Measurements from ENCODE around the gene SIT1. TPM values are rescaled to one million over a fixed set of nuclear protein-coding genes. Genes with fewer than 3 reads are reported as not detected.

The SIT1 gene
- total RNA-seq, 2 experiments from 2014 or later, result 18.4 to 19.2 TPM

DNA sequence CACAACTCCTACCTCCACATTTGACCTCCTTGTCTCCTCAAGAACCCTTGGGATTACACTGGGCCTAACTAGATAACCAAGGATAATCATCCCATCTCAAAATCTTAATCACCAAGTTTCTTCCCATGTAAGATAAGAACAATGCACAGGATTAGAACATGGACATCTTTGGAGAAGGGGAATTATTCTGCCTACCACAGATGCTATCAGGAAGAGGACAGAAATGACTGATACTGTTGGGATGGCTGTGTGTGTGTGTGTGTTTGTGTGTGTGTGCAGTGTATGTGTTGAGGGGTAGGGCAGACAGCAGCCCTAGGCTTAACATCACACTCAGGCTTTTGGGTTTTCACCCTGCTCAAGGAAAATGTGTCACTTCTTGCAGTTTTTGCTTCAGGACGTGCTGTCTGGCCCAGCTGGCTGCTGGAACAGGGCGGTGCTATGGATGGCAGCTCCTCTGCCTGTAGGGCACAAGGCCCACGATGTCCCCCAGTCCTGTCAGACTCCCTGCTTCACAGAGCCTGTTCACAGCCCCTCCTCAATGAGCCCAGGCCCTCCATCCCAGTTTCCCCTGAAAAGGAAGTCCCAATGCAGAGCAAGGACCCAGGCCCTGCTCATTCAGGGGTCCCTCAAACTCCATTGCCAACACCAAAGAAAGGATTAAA, 30.7 kb upstream of the SIT1 start:
- CTCF ChIA-PET, result no interaction called here
- H3K4me1 Mint-ChIP-seq (ENCODE audit: low read depth), result peaks cover 2% of the 10 kb centered on the region
- DNase-seq (no peak), ATAC-seq (ENCODE audit: poor library complexity) (no peak)
- peaks cover under 1% of the 10 kb centered on the region for H3K4me1 ChIP-seq (ENCODE audit: insufficient read depth, low read length)
- no peaks in the 10 kb centered on the region for H3K9me3 Mint-ChIP-seq
- H3K27me3 ChIP-seq (ENCODE audit: control insufficient read depth in 1 of 2, insufficient read depth in 2 of 2, low read length in 2 of 2), result no peaks in the 10 kb centered on the region
- H3K27me3 Mint-ChIP-seq, result peaks cover 1% of the 10 kb centered on the region
- no peak overlapping the region for H3K27ac Mint-ChIP-seq
- intact Hi-C loops (cut with DNase I, micrococcal nuclease), result no loop called here
- H3K36me3 Mint-ChIP-seq (ENCODE audit: low read depth), result no peaks in the 10 kb centered on the region
- no peak overlapping the region for H3K4me3 Mint-ChIP-seq
- TF ChIP-seq, protein P1, sequence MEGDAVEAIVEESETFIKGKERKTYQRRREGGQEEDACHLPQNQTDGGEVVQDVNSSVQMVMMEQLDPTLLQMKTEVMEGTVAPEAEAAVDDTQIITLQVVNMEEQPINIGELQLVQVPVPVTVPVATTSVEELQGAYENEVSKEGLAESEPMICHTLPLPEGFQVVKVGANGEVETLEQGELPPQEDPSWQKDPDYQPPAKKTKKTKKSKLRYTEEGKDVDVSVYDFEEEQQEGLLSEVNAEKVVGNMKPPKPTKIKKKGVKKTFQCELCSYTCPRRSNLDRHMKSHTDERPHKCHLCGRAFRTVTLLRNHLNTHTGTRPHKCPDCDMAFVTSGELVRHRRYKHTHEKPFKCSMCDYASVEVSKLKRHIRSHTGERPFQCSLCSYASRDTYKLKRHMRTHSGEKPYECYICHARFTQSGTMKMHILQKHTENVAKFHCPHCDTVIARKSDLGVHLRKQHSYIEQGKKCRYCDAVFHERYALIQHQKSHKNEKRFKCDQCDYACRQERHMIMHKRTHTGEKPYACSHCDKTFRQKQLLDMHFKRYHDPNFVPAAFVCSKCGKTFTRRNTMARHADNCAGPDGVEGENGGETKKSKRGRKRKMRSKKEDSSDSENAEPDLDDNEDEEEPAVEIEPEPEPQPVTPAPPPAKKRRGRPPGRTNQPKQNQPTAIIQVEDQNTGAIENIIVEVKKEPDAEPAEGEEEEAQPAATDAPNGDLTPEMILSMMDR (IDR thresholded peaks at IDR 0.05), result no peak
- no peaks in the 10 kb centered on the region for H3K36me3 ChIP-seq (ENCODE audit: insufficient read depth, low read length)
- POLR2A ChIA-PET, result interaction anchor here (0.9 kb wide), 1 partner anchor 10 kb away, joined by 3 read pairs; no protein-coding TSS in a partner anchor
- H3K27ac ChIP-seq (ENCODE audit: low read depth in 1 of 2, low read length in 2 of 2), result no peak overlapping the region
- H3K4me3 ChIP-seq (ENCODE audit: low read length), result no peak overlapping the region
- no peaks in the 10 kb centered on the region for H3K9me3 ChIP-seq (ENCODE audit: control insufficient read depth in 1 of 2, insufficient read depth in 1 of 2, low read length in 2 of 2)

DNA sequence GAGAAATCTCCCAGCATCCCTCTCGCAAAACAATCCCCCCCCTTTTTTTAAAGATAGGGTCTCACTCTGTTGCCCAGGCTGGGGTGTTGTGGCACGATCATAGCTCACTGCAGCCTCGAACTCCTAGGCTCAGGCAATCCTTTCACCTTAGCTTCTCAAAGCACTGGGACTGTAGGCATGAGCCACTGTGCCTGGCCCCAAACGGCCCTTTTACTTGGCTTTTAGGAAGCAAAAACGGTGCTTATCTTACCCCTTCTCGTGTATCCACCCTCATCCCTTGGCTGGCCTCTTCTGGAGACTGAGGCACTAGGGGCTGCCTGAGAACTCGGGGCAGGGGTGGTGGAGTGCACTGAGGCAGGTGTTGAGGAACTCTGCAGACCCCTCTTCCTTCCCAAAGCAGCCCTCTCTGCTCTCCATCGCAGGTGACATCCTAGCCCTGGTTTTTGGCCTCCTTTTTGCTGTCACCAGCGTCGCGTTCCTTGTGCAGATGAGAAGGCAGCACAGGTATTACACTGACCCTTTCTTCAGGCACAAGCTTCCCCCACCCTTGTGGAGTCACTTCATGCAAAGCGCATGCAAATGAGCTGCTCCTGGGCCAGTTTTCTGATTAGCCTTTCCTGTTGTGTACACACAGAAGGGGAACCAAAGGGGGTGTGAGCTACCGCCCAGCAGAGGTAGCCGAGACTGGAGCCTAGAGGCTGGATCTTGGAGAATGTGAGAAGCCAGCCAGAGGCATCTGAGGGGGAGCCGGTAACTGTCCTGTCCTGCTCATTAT, 29.8 kb upstream of the SIT1 start:
- no peaks in the 10 kb centered on the region for H3K9me3 ChIP-seq (ENCODE audit: control insufficient read depth in 1 of 2, insufficient read depth in 1 of 2, low read length in 2 of 2)
- no peaks in the 10 kb centered on the region for H3K36me3 ChIP-seq (ENCODE audit: insufficient read depth, low read length)
- H3K9me3 Mint-ChIP-seq, result no peaks in the 10 kb centered on the region
- TF ChIP-seq, protein P1 (IDR thresholded peaks at IDR 0.05), result no peak
- POLR2A ChIA-PET, result interaction anchor here (0.9 to 1.4 kb wide), 2 partner anchors 11 to 17 kb away, joined by 3 read pairs; no protein-coding TSS in a partner anchor
- DNase-seq (no peak), ATAC-seq (ENCODE audit: poor library complexity) (no peak)
- H3K4me1 ChIP-seq (ENCODE audit: insufficient read depth, low read length), result peaks cover 10% of the 10 kb centered on the region
- H3K4me3 ChIP-seq (ENCODE audit: low read length), result no peak overlapping the region
- no peaks in the 10 kb centered on the region for H3K36me3 Mint-ChIP-seq (ENCODE audit: low read depth)
- no peak overlapping the region for H3K27ac Mint-ChIP-seq
- H3K4me1 Mint-ChIP-seq (ENCODE audit: low read depth), result peaks cover 7% of the 10 kb centered on the region
- peaks cover 0 to 2% of the 10 kb centered on the region in 2 experiments for H3K27me3 ChIP-seq (ENCODE audit: control insufficient read depth in 1 of 2, insufficient read depth in 2 of 2, low read length in 2 of 2)
- no peak overlapping the region for H3K4me3 Mint-ChIP-seq
- H3K27me3 Mint-ChIP-seq, result peaks cover 5% of the 10 kb centered on the region
- CTCF ChIA-PET, result no interaction called here
- no peak overlapping the region for H3K27ac ChIP-seq (ENCODE audit: low read depth in 1 of 2, low read length in 2 of 2)
- intact Hi-C loops (cut with DNase I, micrococcal nuclease), result no loop called here

DNA sequence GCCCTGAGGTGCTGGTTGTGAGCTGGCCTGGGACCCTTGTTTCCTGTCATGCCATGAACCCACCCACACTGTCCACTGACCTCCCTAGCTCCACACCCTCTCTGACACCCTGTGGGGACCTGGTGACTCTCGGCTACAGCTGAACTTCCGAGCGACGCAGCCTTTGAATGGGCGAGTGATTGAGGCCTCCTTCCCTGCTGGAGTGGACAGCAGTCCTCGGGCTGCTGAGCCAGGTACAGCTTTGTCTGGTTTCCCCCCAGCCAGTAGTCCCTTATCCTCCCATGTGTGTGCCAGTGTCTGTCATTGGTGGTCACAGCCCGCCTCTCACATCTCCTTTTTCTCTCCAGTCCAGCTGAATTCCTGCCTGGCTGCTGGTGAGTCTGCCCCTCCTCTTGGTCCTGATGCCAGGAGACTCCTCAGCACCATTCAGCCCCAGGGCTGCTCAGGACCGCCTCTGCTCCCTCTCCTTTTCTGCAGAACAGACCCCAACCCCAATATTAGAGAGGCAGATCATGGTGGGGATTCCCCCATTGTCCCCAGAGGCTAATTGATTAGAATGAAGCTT, 29.1 kb upstream of the SIT1 start:
- H3K9me3 Mint-ChIP-seq, result no peaks in the 10 kb centered on the region
- ATAC-seq (ENCODE audit: poor library complexity) (no peak), DNase-seq (no peak)
- Histone ChIP-seq H3K9me3 (ENCODE audit: control insufficient read depth in 1 of 2, insufficient read depth in 1 of 2, low read length in 2 of 2) (no peaks in the 10 kb centered on the region), H3K4me1 (ENCODE audit: insufficient read depth, low read length) (peaks cover 15% of the 10 kb centered on the region), H3K36me3 (ENCODE audit: insufficient read depth, low read length) (no peaks in the 10 kb centered on the region), H3K27me3 (ENCODE audit: control insufficient read depth in 1 of 2, insufficient read depth in 2 of 2, low read length in 2 of 2) (peaks cover 0 to 6% of the 10 kb centered on the region in 2 experiments), H3K4me3 (ENCODE audit: low read length) (no peak overlapping the region), H3K27ac (ENCODE audit: low read depth in 1 of 2, low read length in 2 of 2) (no peak overlapping the region)
- ChIA-PET CTCF (no interaction called here), POLR2A (interaction anchor here (1.4 kb wide), 1 partner anchor 16 kb away, joined by 3 read pairs; no protein-coding TSS in a partner anchor)
- TF ChIP-seq, protein P1 (IDR thresholded peaks at IDR 0.05), result no peak
- no peak overlapping the region for H3K4me3 Mint-ChIP-seq
- H3K4me1 Mint-ChIP-seq (ENCODE audit: low read depth), result peaks cover 11% of the 10 kb centered on the region
- no peak overlapping the region for H3K27ac Mint-ChIP-seq
- intact Hi-C loops (cut with DNase I, micrococcal nuclease), result no loop called here
- no peaks in the 10 kb centered on the region for H3K36me3 Mint-ChIP-seq (ENCODE audit: low read depth)
- peaks cover 6% of the 10 kb centered on the region for H3K27me3 Mint-ChIP-seq

Measured in CD4-positive, alpha-beta T cell (primary cell).